Suprapubic skin (tissue), 4 donors: Measurements from ENCODE around the gene ASS1. TPM values are rescaled to one million over a fixed set of nuclear protein-coding genes. Genes with fewer than 3 reads are reported as not detected.

Source experiments
- DNase-seq, 2 donors: peaks; one replicate each; pipeline ENCODE4 v3.0.0-alpha.2; 2019; ENCODE audit warnings: low spot score in 2 of 2
- H3K27ac ChIP-seq: fragments of 200-600 bp; sonication (generic); one replicate; pipeline ENCODE4 v1.5.1; 2019
- H3K27me3 ChIP-seq: fragments of 200-600 bp; sonication (generic); one replicate; pipeline ENCODE4 v1.5.1; 2019
- H3K36me3 ChIP-seq: fragments of 200-600 bp; sonication (generic); one replicate; pipeline ENCODE4 v1.5.1; 2019
- H3K4me1 ChIP-seq: fragments of 200-600 bp; sonication (generic); one replicate; pipeline ENCODE4 v1.5.1; 2019
- H3K4me3 ChIP-seq: fragments of 200-600 bp; sonication (generic); one replicate; pipeline ENCODE4 v1.5.1; 2019; ENCODE audit warnings: mild to moderate bottlenecking
- H3K9me3 ChIP-seq: fragments of 200-600 bp; sonication (generic); one replicate; pipeline ENCODE4 v1.5.1; 2019
- CTCF ChIP-seq, 2 donors: fragments of 200-600 bp in 1 of 2; fragments of 450-650 bp in 1 of 2; sonication (generic) in 1 of 2; IDR thresholded peaks; one replicate each; pipeline ENCODE4 v1.5.1; 2016 to 2019; ENCODE audit warnings: antibody characterized with exemption in 2 of 2, mild to moderate bottlenecking in 1 of 2, moderate library complexity in 1 of 2
- EP300 ChIP-seq: sonication (generic); formaldehyde crosslinking; IDR thresholded peaks from one replicate; pipeline ENCODE4 v1.6.1; 2017; ENCODE audit warnings: antibody characterized with exemption
- POLR2A ChIP-seq, 2 donors: fragments of 450-650 bp; IDR thresholded peaks; one replicate each; pipeline ENCODE4 v1.6.1; 2017; ENCODE audit warnings: antibody characterized with exemption in 2 of 2, mild to moderate bottlenecking in 2 of 2, moderate library complexity in 2 of 2
- POLR2AphosphoS5 ChIP-seq, 3 donors: sonication (generic); formaldehyde crosslinking; IDR thresholded peaks; one replicate each; pipeline ENCODE4 v1.6.1; 2017; ENCODE audit warnings: antibody characterized with exemption in 3 of 3
- WGBS: methylation state at CpG from one replicate; pipeline ENCODE4 v1.1.5; 2018; 5-methylcytosine and 5-hydroxymethylcytosine counted together
- total RNA-seq, 4 donors: library from RNA; depleted of rRNA; stranded (reverse); fragments of >200 nt; gene quantifications; one replicate each; pipeline ENCODE4 v1.1.0, GENCODE V29; 2016

Gene ASS1
- total RNA-seq, 4 donors from 2014 or later = 107 to 225 (median 163) TPM

GRCh38 chr9:130542457-130543228 is 97.9 kb downstream of the ASS1 start:
- Histone ChIP-seq H3K36me3 (no peaks in the 10 kb centered on the region), H3K4me1 (peaks cover 8% of the 10 kb centered on the region), H3K27me3 (peaks cover 51% of the 10 kb centered on the region), H3K27ac (no peak overlapping the region), H3K4me3 (no peak overlapping the region), H3K9me3 (no peaks in the 10 kb centered on the region)
- WGBS = 48% methylated on average over 7 of the region's 7 CpGs
- DNase-seq = no peak
- TF ChIP-seq EP300 = no peak
- TF ChIP-seq POLR2AphosphoS5 (IDR thresholded peaks at IDR 0.05) = no peak
- TF ChIP-seq CTCF (IDR thresholded peaks at IDR 0.05) = no peak
- TF ChIP-seq POLR2A (IDR thresholded peaks at IDR 0.05) = no peak

GRCh38 chr9:130543368-130543767 is 98.6 kb downstream of the ASS1 start:
- Histone ChIP-seq H3K4me3 (no peak overlapping the region), H3K27me3 (peaks cover 46% of the 10 kb centered on the region), H3K27ac (no peak overlapping the region), H3K4me1 (peaks cover 8% of the 10 kb centered on the region), H3K9me3 (no peaks in the 10 kb centered on the region), H3K36me3 (no peaks in the 10 kb centered on the region)
- TF ChIP-seq POLR2A (IDR thresholded peaks at IDR 0.05) (no peak), CTCF (IDR thresholded peaks at IDR 0.05) (no peak), EP300 (no peak)
- 69% methylated on average over 8 of the region's 8 CpGs for WGBS
- no peak for DNase-seq

DNA sequence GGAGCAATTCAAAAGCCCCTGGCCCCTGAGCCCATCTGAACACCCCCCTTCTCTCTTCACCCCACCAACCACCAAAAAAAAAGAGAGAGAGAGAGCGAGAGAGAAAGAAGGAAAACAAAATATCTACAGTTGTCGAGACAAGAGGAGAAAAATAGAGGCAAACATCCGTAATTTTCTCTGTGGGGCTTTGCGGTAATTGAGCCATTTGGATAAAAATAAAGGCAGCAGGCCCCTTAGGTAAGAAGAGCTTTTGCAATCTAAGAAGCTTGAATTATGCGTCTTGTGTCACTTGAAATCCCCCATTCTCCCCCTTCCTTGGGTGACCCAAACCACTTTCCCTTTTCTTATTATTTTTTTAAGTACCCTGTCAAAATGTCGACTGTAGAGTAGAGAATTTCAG is 99.1 kb downstream of the ASS1 start:
- TF ChIP-seq POLR2AphosphoS5 (IDR thresholded peaks at IDR 0.05) (no peak), CTCF (IDR thresholded peaks at IDR 0.05) (no peak), POLR2A (IDR thresholded peaks at IDR 0.05) (no peak), EP300 (no peak)
- WGBS = 72% methylated on average over 6 of the region's 6 CpGs
- Histone ChIP-seq H3K27me3 (peaks cover 42% of the 10 kb centered on the region), H3K4me3 (no peak overlapping the region), H3K4me1 (peaks cover 8% of the 10 kb centered on the region), H3K9me3 (no peaks in the 10 kb centered on the region), H3K36me3 (no peaks in the 10 kb centered on the region), H3K27ac (no peak overlapping the region)
- DNase-seq = no peak

DNA sequence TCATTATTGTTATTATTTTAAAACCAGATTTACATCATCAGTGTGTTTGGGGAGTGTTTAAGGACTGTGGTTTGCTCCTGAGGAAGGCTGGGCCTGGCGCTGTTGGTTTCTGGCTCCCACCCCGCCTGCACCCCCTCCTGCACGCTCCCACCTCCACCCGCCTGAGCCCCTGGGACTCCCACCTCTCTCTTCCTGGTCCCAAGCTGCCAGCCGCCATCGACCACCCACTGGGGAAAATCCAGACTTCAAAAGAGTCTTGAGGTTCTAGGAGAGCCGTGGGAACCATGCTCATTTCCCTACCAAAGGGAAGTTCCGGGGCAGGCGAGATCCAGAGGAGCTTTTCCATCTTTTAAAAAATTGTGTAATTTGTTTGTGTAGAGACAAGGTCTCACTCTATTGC is 99.6 kb downstream of the ASS1 start:
- TF ChIP-seq EP300 (no peak), POLR2A (IDR thresholded peaks at IDR 0.05) (no peak), POLR2AphosphoS5 (IDR thresholded peaks at IDR 0.05) (no peak), CTCF (IDR thresholded peaks at IDR 0.05) (no peak)

GRCh38 chr9:130548103-130548502 is 103.3 kb downstream of the ASS1 start:
- DNase-seq = no peak
- peaks cover 10% of the 10 kb centered on the region for H3K27me3 ChIP-seq
- H3K9me3 ChIP-seq = no peaks in the 10 kb centered on the region
- no peaks in the 10 kb centered on the region for H3K36me3 ChIP-seq
- H3K4me3 ChIP-seq = no peak overlapping the region
- 93% methylated on average over 5 of the region's 6 CpGs for WGBS
- H3K4me1 ChIP-seq = no peaks in the 10 kb centered on the region
- TF ChIP-seq EP300 (no peak), POLR2AphosphoS5 (IDR thresholded peaks at IDR 0.05) (no peak), CTCF (IDR thresholded peaks at IDR 0.05) (no peak), POLR2A (IDR thresholded peaks at IDR 0.05) (no peak)
- no peak overlapping the region for H3K27ac ChIP-seq

More for the DNA sequence above, 99.6 kb downstream of the ASS1 start:
- Histone ChIP-seq H3K36me3 (no peaks in the 10 kb centered on the region), H3K27ac (no peak overlapping the region), H3K27me3 (peaks cover 39% of the 10 kb centered on the region), H3K9me3 (no peaks in the 10 kb centered on the region), H3K4me1 (peaks cover 8% of the 10 kb centered on the region), H3K4me3 (no peak overlapping the region)
- DNase-seq = no peak
- 61% methylated on average over 9 of the region's 9 CpGs for WGBS
